HG03469 (cell line): ENCODE data around the gene GFI1B.
"Not testable (repeated sequence)": the region's sequence is repeated elsewhere in the genome, so short reads cannot be mapped to it uniquely, and the experiment has no call there.

Experiments used
- ATAC-seq: cut with Tn5 transposase; IDR thresholded peaks from one replicate; pipeline ENCODE4 v1.9.1; 2021; ENCODE audit warnings: mild to moderate bottlenecking, moderate library complexity, moderate number of reproducible peaks; ENCODE audit not compliant: unreplicated experiment

The GFI1B gene

GRCh38 chr9:132990781-132991180, 12.3 kb downstream of the GFI1B start:
- ATAC-seq, result no peak

- ATAC-seq, result no peak
Measured at GRCh38 chr9:132991351-132992300, 13.1 kb downstream of the GFI1B start.

GRCh38 chr9:132993511-132993939, 15.0 kb downstream of the GFI1B start:
- ATAC-seq, result no peak

GRCh38 chr9:132994410-132995120, 16.1 kb downstream of the GFI1B start:
- ATAC-seq, result no peak

- ATAC-seq, result no peak
Measured at GRCh38 chr9:132995121-132995420, 16.6 kb downstream of the GFI1B start.

GRCh38 chr9:132995879-132996278, 17.4 kb downstream of the GFI1B start:
- no peak for ATAC-seq

GRCh38 chr9:132996526-132996925, 18.0 kb downstream of the GFI1B start:
- no peak for ATAC-seq

GRCh38 chr9:132997591-132997990, 19.1 kb downstream of the GFI1B start:
- no peak for ATAC-seq

GRCh38 chr9:132998221-132998620, 19.7 kb downstream of the GFI1B start:
- not testable (repeated sequence) for ATAC-seq

- ATAC-seq, result no peak
Measured at GRCh38 chr9:132998831-132999635, 20.5 kb downstream of the GFI1B start.

- ATAC-seq, result no peak
Measured at GRCh38 chr9:133002147-133003070, 23.9 kb downstream of the GFI1B start.

GRCh38 chr9:133003071-133003461, 24.6 kb downstream of the GFI1B start:
- ATAC-seq, result no peak

- no peak for ATAC-seq
Measured at GRCh38 chr9:133003671-133004090, 25.2 kb downstream of the GFI1B start.

GRCh38 chr9:133004091-133004998, 25.9 kb downstream of the GFI1B start:
- ATAC-seq, result no peak

- ATAC-seq, result no peak
Measured at GRCh38 chr9:133004999-133005760, 26.7 kb downstream of the GFI1B start.

- no peak for ATAC-seq
Measured at GRCh38 chr9:133005957-133006356, 27.5 kb downstream of the GFI1B start.

GRCh38 chr9:133006731-133007352, 28.3 kb downstream of the GFI1B start:
- no peak for ATAC-seq

GRCh38 chr9:133008406-133008805, 29.9 kb downstream of the GFI1B start:
- ATAC-seq, result no peak
